ENCODE data around the gene SRBD1. TPM values are rescaled to one million over a fixed set of nuclear protein-coding genes. Genes with fewer than 3 reads are reported as not detected.

SRBD1 gene
- total and polyA plus RNA-seq, 2 of the 8 experiments (the other 6 are each of a cell fraction or from before 2014, with no cell fraction given): 4.6 to 20.0 TPM

GRCh38 chr2:45390441-45390840 is 220.6 kb downstream of the SRBD1 start:
- Histone ChIP-seq H3K4ac (replicated peaks; ENCODE audit: insufficient read length, low read depth, low read length) (no peak overlapping the region), H3K4me2 (ENCODE audit: insufficient read depth in 1 of 2, low read depth in 2 of 2, low read length in 2 of 2) (peak overlapping the region in 1 of 2 experiments; percentile 21; a peak in 1 of 4 replicates), H3K56ac (replicated peaks; ENCODE audit: insufficient read length, low read depth, low read length) (peak overlapping the region; percentile 42), H2BK120ac (replicated peaks; ENCODE audit: low read depth, low read length) (no peak overlapping the region), H3K18ac (ENCODE audit: extremely low read depth, low read length) (no peak overlapping the region), H3K36me3 (ENCODE audit: control insufficient read depth in 2 of 4, insufficient read depth in 4 of 4, low read length in 3 of 4) (peaks cover 0 to 7% (median 1%) of the 10 kb centered on the region in 4 experiments; a peak in 3 of 8 replicates), H2BK5ac (ENCODE audit: low read depth, low read length) (no peak overlapping the region; the same call in 1 of the 2 replicates), H3K9ac (replicated peaks in 1 of 4; ENCODE audit: extremely low read depth in 1 of 4, low read depth in 3 of 4, low read length in 3 of 4) (no peak overlapping the region), H3K23ac (ENCODE audit: insufficient read length) (no peak overlapping the region), H4K8ac (ENCODE audit: extremely low read depth, insufficient read depth, low read length) (no peak overlapping the region), H3K23me2 (ENCODE audit: low read depth, low read length) (no peaks in the 10 kb centered on the region; the same call in 1 of the 2 replicates), H2BK12ac (ENCODE audit: low read depth, low read length) (no peak overlapping the region), H2AFZ (ENCODE audit: low read length) (no peak overlapping the region), H3K79me2 (ENCODE audit: control insufficient read depth in 1 of 2, insufficient read depth in 2 of 2, low read length in 2 of 2) (no peaks in the 10 kb centered on the region), H2BK15ac (ENCODE audit: low read length) (no peak overlapping the region), H2BK20ac (ENCODE audit: low read length) (no peak overlapping the region), H3K4me3 (ENCODE audit: extremely low read depth in 1 of 4, insufficient read depth in 2 of 4, low read depth in 3 of 4, low read length in 4 of 4) (peak overlapping the region in 1 of 4 experiments; percentile 12; a peak in 1 of 8 replicates), H3K27me3 (replicated peaks in 1 of 4; ENCODE audit: control insufficient read depth in 3 of 4, extremely low read depth in 1 of 4, insufficient read depth in 3 of 4, low read length in 3 of 4) (no peaks in the 10 kb centered on the region), H3K27ac (ENCODE audit: low read depth, low read length) (no peak overlapping the region), H3K14ac (ENCODE audit: insufficient read length) (no peak overlapping the region), H4K20me1 (replicated peaks in 1 of 2; ENCODE audit: control insufficient read depth in 1 of 2, insufficient read depth in 2 of 2, low read length in 2 of 2) (no peaks in the 10 kb centered on the region), H3K9me3 (ENCODE audit: insufficient read depth in 2 of 2, low read depth in 1 of 2, low read length in 1 of 2) (no peaks in the 10 kb centered on the region), H4K91ac (replicated peaks; ENCODE audit: insufficient read length, low read length) (no peak overlapping the region), H4K5ac (ENCODE audit: insufficient read length, low read depth, low read length) (no peak overlapping the region), H3K4me1 (replicated peaks in 1 of 4; ENCODE audit: control insufficient read depth in 3 of 4, insufficient read depth in 4 of 4, low read length in 3 of 4) (peaks cover 0 to 13% (median 4%) of the 10 kb centered on the region in 4 experiments; a peak in 3 of 7 replicates), H2AK5ac (ENCODE audit: low read depth, low read length) (no peak overlapping the region), H3K79me1 (ENCODE audit: low read depth, low read length) (no peaks in the 10 kb centered on the region)
- WGBS, 2 experiments (ENCODE audit: extremely low coverage in 1 of 2, insufficient coverage in 1 of 2, insufficient read length in 1 of 2, insufficient replicate concordance in 2 of 2, low coverage in 1 of 2, low lambda C conversion rate in 2 of 2, missing lambda C conversion rate in 1 of 2): 30 to 100% methylated on average over 1 to 2 of the region's 2 CpGs
- CTCF ChIA-PET (ENCODE audit: partially characterized antibody): interaction anchor here (0.8 kb wide), 1 partner anchor 51 kb away, joined by 3 read pairs; no protein-coding TSS in a partner anchor
- FAIRE-seq (no peak), DNase-seq (ENCODE audit: low read depth in 1 of 2, low spot score in 2 of 2) (no peak)
- no peak for TF ChIP-seq CBX5 (IDR thresholded peaks at IDR 0.05; ENCODE audit: low read depth, low read length)
- no peak for TF ChIP-seq SP4 (IDR thresholded peaks at IDR 0.05; ENCODE audit: low read length)
- TF ChIP-seq SIN3A (conservative IDR thresholded peaks at IDR 0.05 in 1 of 2, IDR thresholded peaks at IDR 0.05 in 1 of 2; ENCODE audit: low read depth in 1 of 2, low read length in 2 of 2): no peak
- TF ChIP-seq RNF2 (IDR thresholded peaks at IDR 0.05; ENCODE audit: borderline replicate concordance, low read depth, low read length, missing control alignments, poor library complexity, severe bottlenecking): no peak
- TF ChIP-seq SP2 (IDR thresholded peaks at IDR 0.05; ENCODE audit: low read length): no peak
- no peak for TF ChIP-seq BCL11A (IDR thresholded peaks at IDR 0.05; ENCODE audit: low read depth in 2 of 2, low read length in 2 of 2)
- POLR2A ChIA-PET (ENCODE audit: partially characterized antibody): no interaction called here

Measured in H1 (cell line).